ENCODE data around the gene GPRC5C. TPM values are rescaled to one million over a fixed set of nuclear protein-coding genes. Genes with fewer than 3 reads are reported as not detected.
A peak's percentile ranks its signal among the peaks of the same experiment; 100 is the strongest.

Gene GPRC5C
- total and polyA plus RNA-seq, 2 of the 13 experiments (the other 11 are each of a cell fraction or from before 2014, with no cell fraction given): 85.6 to 300 TPM

DNA sequence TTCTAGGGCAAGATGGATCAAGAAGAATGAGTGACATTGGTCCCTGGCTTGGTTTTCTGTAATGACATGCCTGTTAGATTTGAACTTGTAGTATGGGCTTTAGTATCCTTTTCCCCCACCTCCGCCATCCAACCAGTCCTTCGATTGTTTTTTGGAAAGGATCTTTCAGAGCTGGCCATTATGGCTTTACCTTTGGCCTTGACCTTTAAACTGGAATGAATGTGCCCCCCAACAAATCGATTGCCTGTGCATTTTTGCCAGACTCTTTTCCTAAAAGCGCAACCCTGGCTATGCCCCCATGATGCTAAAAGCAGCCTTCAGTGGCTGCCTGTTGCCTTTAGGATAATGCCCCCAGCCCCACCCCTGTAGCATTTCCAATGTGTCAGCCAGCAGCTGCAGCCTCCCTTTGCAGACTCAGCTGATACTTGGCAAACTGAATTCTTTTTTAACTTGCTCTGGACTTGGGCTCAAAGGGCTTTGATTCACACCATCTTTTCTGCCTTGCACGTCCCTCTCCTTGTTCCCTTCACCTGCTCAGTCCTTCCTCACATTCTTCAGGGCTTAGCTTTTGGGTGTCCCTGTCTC, 4.0 kb downstream of the GPRC5C start (continued):
- TF ChIP-seq, protein P1, sequence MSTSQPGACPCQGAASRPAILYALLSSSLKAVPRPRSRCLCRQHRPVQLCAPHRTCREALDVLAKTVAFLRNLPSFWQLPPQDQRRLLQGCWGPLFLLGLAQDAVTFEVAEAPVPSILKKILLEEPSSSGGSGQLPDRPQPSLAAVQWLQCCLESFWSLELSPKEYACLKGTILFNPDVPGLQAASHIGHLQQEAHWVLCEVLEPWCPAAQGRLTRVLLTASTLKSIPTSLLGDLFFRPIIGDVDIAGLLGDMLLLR (CRISPR knock-in tag; IDR thresholded peaks at IDR 0.05): 0 out of 2 replicates have a peak, but pooled peaks have one; percentile 39
- TF ChIP-seq ZBTB3 (CRISPR knock-in tag; IDR thresholded peaks at IDR 0.05; ENCODE audit: borderline replicate concordance, low read depth) (no peak), WIZ (CRISPR knock-in tag; IDR thresholded peaks at IDR 0.05) (no peak), FOXO1 (CRISPR knock-in tag; IDR thresholded peaks at IDR 0.05) (no peak), AGO2 (optimal IDR thresholded peaks at IDR 0.05; ENCODE audit: low read depth, low read length) (no peak), ZNF674 (CRISPR knock-in tag; IDR thresholded peaks at IDR 0.05; ENCODE audit: low read depth) (no peak), ZBTB7A (CRISPR knock-in tag; IDR thresholded peaks at IDR 0.05) (0 out of 2 replicates have a peak, but pooled peaks have one; percentile 72), ZFP36L1 (CRISPR knock-in tag; IDR thresholded peaks at IDR 0.05) (no peak), JARID2 (CRISPR knock-in tag; IDR thresholded peaks at IDR 0.05; ENCODE audit: insufficient replicate concordance) (no peak), MAFG (CRISPR knock-in tag; IDR thresholded peaks at IDR 0.05) (no peak), PHF5A (CRISPR knock-in tag; IDR thresholded peaks at IDR 0.05; ENCODE audit: low read depth, unreplicated experiment) (no peak), ESRRA (CRISPR knock-in tag; IDR thresholded peaks at IDR 0.05; ENCODE audit: low read depth) (no peak), RFX5 (IDR thresholded peaks at IDR 0.05; ENCODE audit: low read depth, low read length) (no peak), ZNF572 (CRISPR knock-in tag; IDR thresholded peaks at IDR 0.05) (no peak), ZKSCAN8 (CRISPR knock-in tag; IDR thresholded peaks at IDR 0.05; ENCODE audit: borderline replicate concordance) (no peak), RBM39 (IDR thresholded peaks at IDR 0.05; ENCODE audit: low read depth, low read length, poor library complexity, severe bottlenecking) (no peak), BRCA1 (CRISPR knock-in tag; IDR thresholded peaks at IDR 0.05) (no peak), NR2F6 (IDR thresholded peaks at IDR 0.05) (peak; percentile 86), NR2F6 (CRISPR knock-in tag; IDR thresholded peaks at IDR 0.05) (peak; percentile 82; the same call in 1 of the 2 replicates)
- TF ChIP-seq, protein P2, sequence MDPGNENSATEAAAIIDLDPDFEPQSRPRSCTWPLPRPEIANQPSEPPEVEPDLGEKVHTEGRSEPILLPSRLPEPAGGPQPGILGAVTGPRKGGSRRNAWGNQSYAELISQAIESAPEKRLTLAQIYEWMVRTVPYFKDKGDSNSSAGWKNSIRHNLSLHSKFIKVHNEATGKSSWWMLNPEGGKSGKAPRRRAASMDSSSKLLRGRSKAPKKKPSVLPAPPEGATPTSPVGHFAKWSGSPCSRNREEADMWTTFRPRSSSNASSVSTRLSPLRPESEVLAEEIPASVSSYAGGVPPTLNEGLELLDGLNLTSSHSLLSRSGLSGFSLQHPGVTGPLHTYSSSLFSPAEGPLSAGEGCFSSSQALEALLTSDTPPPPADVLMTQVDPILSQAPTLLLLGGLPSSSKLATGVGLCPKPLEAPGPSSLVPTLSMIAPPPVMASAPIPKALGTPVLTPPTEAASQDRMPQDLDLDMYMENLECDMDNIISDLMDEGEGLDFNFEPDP (CRISPR knock-in tag; conservative IDR thresholded peaks at IDR 0.05): no peak
- TF ChIP-seq, protein P3, sequence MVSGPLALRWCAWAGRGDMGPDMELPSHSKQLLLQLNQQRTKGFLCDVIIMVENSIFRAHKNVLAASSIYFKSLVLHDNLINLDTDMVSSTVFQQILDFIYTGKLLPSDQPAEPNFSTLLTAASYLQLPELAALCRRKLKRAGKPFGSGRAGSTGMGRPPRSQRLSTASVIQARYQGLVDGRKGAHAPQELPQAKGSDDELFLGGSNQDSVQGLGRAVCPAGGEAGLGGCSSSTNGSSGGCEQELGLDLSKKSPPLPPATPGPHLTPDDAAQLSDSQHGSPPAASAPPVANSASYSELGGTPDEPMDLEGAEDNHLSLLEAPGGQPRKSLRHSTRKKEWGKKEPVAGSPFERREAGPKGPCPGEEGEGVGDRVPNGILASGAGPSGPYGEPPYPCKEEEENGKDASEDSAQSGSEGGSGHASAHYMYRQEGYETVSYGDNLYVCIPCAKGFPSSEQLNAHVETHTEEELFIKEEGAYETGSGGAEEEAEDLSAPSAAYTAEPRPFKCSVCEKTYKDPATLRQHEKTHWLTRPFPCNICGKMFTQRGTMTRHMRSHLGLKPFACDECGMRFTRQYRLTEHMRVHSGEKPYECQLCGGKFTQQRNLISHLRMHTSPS (CRISPR knock-in tag; IDR thresholded peaks at IDR 0.05; ENCODE audit: low read depth): no peak
- TF ChIP-seq, protein P4, sequence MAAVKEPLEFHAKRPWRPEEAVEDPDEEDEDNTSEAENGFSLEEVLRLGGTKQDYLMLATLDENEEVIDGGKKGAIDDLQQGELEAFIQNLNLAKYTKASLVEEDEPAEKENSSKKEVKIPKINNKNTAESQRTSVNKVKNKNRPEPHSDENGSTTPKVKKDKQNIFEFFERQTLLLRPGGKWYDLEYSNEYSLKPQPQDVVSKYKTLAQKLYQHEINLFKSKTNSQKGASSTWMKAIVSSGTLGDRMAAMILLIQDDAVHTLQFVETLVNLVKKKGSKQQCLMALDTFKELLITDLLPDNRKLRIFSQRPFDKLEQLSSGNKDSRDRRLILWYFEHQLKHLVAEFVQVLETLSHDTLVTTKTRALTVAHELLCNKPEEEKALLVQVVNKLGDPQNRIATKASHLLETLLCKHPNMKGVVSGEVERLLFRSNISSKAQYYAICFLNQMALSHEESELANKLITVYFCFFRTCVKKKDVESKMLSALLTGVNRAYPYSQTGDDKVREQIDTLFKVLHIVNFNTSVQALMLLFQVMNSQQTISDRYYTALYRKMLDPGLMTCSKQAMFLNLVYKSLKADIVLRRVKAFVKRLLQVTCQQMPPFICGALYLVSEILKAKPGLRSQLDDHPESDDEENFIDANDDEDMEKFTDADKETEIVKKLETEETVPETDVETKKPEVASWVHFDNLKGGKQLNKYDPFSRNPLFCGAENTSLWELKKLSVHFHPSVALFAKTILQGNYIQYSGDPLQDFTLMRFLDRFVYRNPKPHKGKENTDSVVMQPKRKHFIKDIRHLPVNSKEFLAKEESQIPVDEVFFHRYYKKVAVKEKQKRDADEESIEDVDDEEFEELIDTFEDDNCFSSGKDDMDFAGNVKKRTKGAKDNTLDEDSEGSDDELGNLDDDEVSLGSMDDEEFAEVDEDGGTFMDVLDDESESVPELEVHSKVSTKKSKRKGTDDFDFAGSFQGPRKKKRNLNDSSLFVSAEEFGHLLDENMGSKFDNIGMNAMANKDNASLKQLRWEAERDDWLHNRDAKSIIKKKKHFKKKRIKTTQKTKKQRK (IDR thresholded peaks at IDR 0.05; ENCODE audit: low read length): no peak
- TF ChIP-seq, protein P5, sequence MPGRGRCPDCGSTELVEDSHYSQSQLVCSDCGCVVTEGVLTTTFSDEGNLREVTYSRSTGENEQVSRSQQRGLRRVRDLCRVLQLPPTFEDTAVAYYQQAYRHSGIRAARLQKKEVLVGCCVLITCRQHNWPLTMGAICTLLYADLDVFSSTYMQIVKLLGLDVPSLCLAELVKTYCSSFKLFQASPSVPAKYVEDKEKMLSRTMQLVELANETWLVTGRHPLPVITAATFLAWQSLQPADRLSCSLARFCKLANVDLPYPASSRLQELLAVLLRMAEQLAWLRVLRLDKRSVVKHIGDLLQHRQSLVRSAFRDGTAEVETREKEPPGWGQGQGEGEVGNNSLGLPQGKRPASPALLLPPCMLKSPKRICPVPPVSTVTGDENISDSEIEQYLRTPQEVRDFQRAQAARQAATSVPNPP (CRISPR knock-in tag; IDR thresholded peaks at IDR 0.05): no peak

Data from HepG2 (cell line).